Measurements from ENCODE around the gene GAB4.

The GAB4 gene

DNA sequence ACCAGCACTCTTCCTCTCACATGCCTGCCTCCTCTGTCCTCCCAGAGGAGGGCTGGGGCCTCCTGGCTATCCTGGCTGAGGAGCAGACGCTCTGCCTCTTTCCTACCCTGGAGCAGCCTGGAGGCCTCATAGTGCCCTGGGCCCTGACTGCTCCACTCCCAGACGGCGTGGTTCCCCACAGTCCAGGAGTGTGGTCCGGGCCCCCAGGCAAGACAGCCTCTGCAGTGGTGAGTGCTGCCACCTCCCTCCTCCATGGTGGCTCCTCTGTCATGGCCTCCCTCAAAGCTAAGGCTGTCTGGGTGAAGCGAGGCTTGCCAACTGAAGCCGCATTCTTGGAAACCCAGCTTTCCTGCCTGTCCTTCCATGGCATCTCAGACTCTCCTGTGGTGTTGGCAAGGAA lies 19.8 kb downstream of the GAB4 start:
- no peak for DNase-seq

DNA sequence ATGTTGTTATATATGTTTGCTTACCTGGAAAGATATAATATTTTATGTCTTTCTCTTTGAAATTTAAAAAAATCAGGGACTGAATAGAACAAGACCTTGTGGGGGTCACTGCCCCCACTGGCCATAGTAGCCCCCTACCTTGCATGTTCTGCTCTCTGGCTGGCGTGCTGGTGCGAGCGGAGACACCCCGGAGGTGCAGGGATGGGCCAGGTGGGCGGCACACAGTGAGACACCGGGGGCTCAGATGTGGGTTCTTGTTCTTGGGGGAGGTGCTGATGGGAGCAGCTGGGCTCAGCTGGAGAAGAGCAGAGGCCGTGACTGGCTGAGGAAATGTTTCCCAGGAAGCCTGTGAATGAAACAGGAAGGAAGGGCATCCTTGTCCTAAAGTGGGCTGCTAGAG lies 20.2 kb downstream of the GAB4 start:
- DNase-seq = no peak

- DNase-seq = no peak
Measured at GRCh38 chr22:16975155-16975885, 32.7 kb downstream of the GAB4 start.

DNA sequence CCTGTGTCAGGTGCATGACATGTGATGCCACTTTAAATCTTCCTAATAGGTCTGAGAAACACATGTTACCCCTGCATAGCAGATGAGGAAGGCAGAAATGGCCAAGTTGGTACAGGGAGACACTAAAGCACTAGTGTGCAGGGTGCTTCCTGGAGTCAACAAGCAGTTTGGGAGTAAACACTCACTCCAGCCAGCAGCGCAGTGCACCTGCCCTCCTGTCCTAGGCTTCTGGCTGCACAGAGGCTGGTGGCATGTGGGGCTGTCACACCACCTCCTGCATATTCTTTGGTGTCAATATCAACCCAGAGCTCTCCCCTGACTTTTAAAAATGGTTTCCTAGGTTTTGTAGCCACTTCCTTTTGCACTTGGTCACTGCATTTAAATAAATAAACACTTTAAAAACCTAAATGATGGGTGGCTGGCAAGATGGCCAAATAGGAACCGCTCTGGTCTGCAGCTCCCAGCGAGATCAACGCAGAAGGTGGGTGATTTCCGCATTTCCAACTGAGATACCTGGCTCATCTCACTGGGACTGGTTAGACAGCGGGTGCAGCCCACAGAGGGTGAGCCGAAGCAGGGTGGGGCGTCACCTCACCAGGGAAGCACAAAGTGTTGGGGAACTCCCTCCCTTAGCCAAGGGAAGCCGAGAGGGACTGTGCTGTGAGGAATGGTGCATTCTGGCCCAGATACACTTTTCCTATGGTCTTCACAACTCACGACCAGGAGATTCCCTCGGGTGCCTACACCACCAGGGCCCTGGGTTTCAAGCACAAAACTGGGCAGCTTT lies 33.5 kb downstream of the GAB4 start:
- DNase-seq = no peak

GRCh38 chr22:16973591-16974297 lies 34.3 kb downstream of the GAB4 start:
- no peak for DNase-seq

DNA sequence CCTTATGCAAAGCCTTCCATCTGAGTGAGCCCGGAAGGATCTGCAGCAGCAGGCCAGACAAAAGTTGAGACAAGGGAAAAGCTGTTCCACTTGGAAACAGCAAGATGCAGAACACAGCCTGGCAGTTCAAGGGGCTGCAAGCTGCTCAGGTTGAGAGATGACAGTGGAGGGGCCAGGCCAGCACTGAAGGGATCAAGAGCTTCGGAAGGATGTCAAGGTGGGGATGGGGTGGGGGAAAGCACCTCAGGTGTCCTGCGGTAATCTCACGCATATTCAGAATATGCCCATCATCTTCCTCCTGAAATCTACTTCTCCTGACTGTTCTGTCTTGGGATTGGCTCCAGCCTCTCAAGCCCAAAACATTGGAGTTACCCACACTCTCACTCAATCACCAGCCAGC lies 35.7 kb downstream of the GAB4 start:
- DNase-seq = no peak

DNA sequence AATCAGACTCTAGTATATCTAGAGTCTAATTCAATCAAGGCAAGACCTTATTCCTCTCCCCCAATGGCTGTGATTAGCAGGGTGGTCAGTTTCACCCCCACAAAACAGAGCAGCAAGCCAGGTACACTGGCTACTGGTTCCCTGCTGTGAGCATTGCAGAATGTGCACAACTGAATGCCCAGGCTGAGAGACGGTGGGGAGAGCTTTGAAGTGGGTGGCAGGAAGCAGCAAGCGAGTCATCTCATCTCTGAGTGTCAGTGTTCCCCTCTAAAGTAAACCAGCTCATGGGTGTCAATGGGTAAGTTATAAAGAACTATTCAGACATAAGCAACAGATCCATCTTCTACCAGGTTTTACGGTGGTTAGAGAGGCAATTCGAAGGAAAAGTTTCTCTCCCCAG lies 37.6 kb downstream of the GAB4 start:
- no peak for DNase-seq

DNA sequence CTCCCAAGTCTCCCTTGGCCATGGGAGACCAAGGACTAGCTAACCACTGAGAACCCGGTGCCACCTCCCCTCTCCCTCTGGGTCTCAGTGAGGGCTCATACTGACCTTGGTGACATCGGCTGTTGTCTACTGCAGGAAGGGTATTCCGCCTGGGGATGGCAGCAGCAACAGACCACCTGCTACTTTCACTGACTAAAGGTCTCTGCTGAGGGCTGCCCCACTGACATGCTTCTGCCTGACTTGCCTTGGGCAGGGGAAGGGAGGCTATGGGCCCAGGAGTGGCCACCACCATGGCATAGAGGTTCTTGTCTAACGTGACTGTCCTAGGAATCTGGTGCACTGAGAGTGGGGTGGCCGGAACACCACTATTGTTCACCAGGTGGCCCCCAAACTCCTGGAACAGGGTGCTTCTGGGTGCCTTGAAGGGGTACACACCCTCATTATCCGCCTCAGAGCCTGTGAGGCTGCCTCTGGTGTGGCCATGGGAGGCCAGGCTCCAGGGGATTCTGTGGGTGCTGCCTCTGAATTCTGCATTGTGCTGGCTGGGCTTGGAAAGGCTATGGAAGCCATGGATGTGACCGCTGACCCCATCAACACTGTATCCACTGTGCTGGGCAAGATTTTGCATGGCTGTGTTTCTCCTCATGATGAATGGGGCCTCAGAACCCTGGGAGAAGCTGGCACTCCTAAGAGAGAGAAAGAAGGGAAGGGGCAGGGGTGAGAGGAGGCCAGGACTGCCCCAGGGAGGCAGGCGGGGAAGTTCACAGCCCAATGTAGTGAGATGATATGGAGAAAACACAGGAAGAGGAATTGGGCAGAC lies 38.3 kb downstream of the GAB4 start:
- DNase-seq = no peak

- DNase-seq = no peak
Measured at GRCh38 chr22:16968218-16968595, 39.8 kb downstream of the GAB4 start.

GRCh38 chr22:16967453-16968217 lies 40.4 kb downstream of the GAB4 start:
- DNase-seq = no peak

GRCh38 chr22:16966251-16966650 lies 41.8 kb downstream of the GAB4 start:
- DNase-seq = no peak

- no peak for DNase-seq
Measured at GRCh38 chr22:16965560-16965959, 42.5 kb downstream of the GAB4 start.

- DNase-seq = no peak
Measured at GRCh38 chr22:16965083-16965482, 42.9 kb downstream of the GAB4 start.

DNA sequence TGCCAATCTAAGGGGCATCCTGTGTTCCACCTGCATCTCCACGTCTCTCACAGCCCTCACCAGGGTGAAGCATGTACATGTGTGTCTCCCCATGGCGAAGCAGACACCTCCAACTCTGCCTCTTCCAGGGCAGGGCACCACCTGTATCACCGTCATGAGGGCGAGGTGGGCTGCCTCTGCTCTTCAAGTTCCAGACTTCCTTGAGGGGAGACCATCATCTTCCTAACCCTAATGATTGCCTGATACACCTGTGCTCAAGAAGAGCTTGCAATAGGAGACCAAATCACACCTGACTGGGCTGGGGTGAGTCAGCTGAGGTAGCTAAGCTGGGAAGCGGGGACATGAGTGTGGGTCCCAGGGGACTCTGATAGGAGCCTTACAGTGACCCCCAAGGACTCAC lies 43.7 kb downstream of the GAB4 start:
- DNase-seq = no peak

DNA sequence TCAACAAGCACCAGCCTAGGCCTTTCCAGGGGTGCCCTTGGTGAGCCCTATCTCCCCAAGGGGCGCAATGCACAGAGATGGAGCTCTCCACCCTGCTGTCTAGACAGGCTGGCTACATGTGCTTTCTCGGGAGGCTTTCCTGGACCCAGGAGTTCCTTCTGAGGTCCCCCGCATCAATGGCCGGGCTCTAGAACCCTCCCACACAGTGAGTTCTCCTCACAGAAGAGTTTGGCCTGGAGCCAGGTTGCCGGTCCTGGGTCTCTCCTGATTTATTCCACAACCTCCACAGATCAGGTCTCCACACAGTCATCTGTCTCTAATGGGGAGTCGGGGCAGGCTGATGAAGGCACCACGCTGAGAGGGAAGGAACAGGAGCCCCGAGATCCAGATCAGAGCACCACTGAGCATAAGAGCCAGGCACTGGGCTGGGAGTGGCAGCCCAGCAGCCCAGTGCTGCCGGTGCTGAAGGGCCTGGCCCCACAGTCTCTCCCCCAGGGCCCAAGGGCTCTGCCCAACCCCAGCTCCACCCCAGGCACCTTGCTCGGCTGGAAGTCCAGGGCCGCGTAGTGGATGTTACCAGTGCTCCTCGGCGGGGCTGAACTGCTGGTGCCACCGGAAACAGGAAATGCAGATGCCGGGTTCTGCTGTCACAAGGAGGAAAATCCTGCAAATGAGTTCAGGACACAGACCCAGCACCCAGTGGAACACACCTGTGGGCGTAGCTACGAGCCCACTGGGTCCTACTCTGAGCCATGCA lies 44.7 kb downstream of the GAB4 start:
- no peak for DNase-seq

GRCh38 chr22:16962501-16962900 lies 45.5 kb downstream of the GAB4 start:
- DNase-seq = no peak

DNA sequence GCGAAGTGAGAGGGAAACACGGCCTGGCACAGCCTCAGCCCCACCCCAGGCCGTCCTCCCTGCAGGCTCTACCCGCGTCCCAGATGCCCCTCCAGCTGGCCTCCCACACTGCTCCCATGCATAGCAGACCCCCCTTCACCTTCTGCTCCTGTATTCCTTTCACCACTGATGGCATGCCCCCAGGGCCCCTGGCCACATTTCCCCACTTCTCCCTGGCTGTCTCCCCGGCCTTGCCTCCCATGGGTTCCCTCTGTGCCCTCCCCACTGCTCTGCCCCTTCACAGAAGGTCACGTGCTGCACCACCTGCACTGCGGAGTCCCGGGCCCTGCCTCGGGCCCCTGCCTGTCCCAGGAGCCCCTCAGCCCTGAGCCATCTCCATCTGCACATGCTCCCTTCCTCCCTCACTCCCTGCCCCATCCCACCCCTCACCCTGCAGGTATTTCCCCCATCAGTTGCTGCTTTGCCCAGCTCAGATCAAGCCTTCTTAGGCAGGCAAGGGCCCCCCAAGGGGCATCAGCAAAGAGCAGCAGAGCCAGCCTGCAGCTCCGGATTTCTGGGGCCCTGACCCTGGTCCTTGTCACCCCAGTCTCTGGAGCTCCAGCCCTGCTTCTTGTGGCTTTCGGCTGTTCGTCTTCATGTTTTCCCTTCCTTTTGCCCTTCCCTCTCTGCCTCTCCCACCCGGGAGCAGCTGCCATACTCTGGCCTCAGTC lies 46.4 kb downstream of the GAB4 start:
- no peak for DNase-seq

GRCh38 chr22:16960884-16961249 lies 47.2 kb downstream of the GAB4 start:
- no peak for DNase-seq

GRCh38 chr22:16960220-16960883 lies 47.7 kb downstream of the GAB4 start:
- DNase-seq = no peak

- no peak for DNase-seq
Measured at GRCh38 chr22:16959345-16959930, 48.6 kb downstream of the GAB4 start.
